PC-9 (cell line): Measurements from ENCODE around the gene SIGLEC8. TPM values are rescaled to one million over a fixed set of nuclear protein-coding genes. Genes with fewer than 3 reads are reported as not detected.
"Not testable (repeated sequence)": the region's sequence is repeated elsewhere in the genome, so short reads cannot be mapped to it uniquely, and the experiment has no call there.

Experiments
- BruUV-seq: library from RNA; stranded (reverse); fragments of 400-500 nt; replicated peaks from 2 replicates; lab custom pipeline; 2021; lab: Mats Ljungman, UMichigan
- CTCF ChIA-PET: fragments of 300-600 bp; sonication (Branson Sonifier 250); formaldehyde crosslinking; loops from one replicate; lab custom pipeline; 2022; ENCODE audit warnings: antibody characterized with exemption; lab: Charles Lee
- POLR2A ChIA-PET: fragments of 300-600 bp; sonication (Branson Sonifier 250); formaldehyde crosslinking; loops from one replicate; lab custom pipeline; 2022; ENCODE audit warnings: antibody characterized with exemption; ENCODE audit not compliant: unreplicated experiment; lab: Charles Lee
- DNase-seq, 2 experiments: peaks; one replicate each; pipeline versions ENCODE4 v3.0.0 to v3.0.0-alpha.2; 2015 to 2022; ENCODE audit warnings: mixed read lengths in 1 of 2
- H2AFZ ChIP-seq: fragments of 200-600 bp; sonication (generic); 2 replicates; pipeline ENCODE4 v1.8.1; 2017; ENCODE audit warnings: antibody characterized with exemption
- H3F3A ChIP-seq: fragments of 200-600 bp; sonication (generic); 2 replicates; pipeline ENCODE4 v1.8.1; 2017; ENCODE audit warnings: antibody characterized with exemption, mild to moderate bottlenecking, low read depth; ENCODE audit not compliant: insufficient read depth
- H3K27ac ChIP-seq: fragments of 200-600 bp; sonication (generic); 2 replicates; pipeline ENCODE4 v1.6.1; 2016; ENCODE audit warnings: mixed run types
- H3K27me3 ChIP-seq: fragments of 200-600 bp; sonication (generic); 2 replicates; pipeline ENCODE4 v1.6.1; 2016; ENCODE audit warnings: low read depth, mixed run types; ENCODE audit not compliant: insufficient read depth
- H3K36me3 ChIP-seq: fragments of 200-600 bp; sonication (generic); 2 replicates; pipeline ENCODE4 v1.6.1; 2016; ENCODE audit warnings: low read depth, mixed run types
- H3K4me1 ChIP-seq: fragments of 200-600 bp; sonication (generic); replicated peaks from 2 replicates; pipeline ENCODE4 v1.6.1; 2016; ENCODE audit warnings: mixed run types; ENCODE audit not compliant: insufficient read depth
- H3K4me2 ChIP-seq: fragments of 200-600 bp; sonication (generic); 2 replicates; pipeline ENCODE4 v1.6.1; 2017; ENCODE audit warnings: mixed run types
- H3K4me3 ChIP-seq: fragments of 200-600 bp; sonication (generic); 2 replicates; pipeline ENCODE4 v1.6.1; 2016; ENCODE audit warnings: mixed run types
- H3K79me2 ChIP-seq: fragments of 200-600 bp; sonication (generic); 2 replicates; pipeline ENCODE4 v1.6.1; 2017; ENCODE audit warnings: low read depth, mixed run types
- H3K9me2 ChIP-seq: fragments of 200-600 bp; sonication (generic); 2 replicates; pipeline ENCODE4 v1.8.1; 2017; ENCODE audit warnings: mild to moderate bottlenecking; ENCODE audit not compliant: insufficient read depth
- H3K9me3 ChIP-seq: fragments of 200-600 bp; sonication (generic); 2 replicates; pipeline ENCODE4 v1.8.1; 2016; ENCODE audit warnings: low read depth; ENCODE audit not compliant: insufficient read depth
- H4K20me1 ChIP-seq: fragments of 200-600 bp; sonication (generic); 2 replicates; pipeline ENCODE4 v1.8.1; 2017; ENCODE audit not compliant: insufficient read depth
- CTCF ChIP-seq: fragments of 200-600 bp; sonication (generic); conservative IDR thresholded peaks from 2 replicates; pipeline ENCODE4 v1.6.1; 2017; ENCODE audit warnings: mixed run types, antibody characterized with exemption, mild to moderate bottlenecking, moderate library complexity
- EZH2 ChIP-seq: fragments of 200-600 bp; sonication (generic); IDR thresholded peaks from 2 replicates; pipeline ENCODE4 v1.8.0; 2017; ENCODE audit warnings: antibody characterized with exemption, low read depth
- intact Hi-C: fragments of 100-400 bp; cut with micrococcal nuclease; formaldehyde crosslinking; loops from one replicate; pipeline ENCODE4 v1.10.0; 2022; ENCODE audit not compliant: unreplicated experiment
- total RNA-seq: library from RNA; stranded (reverse); gene quantifications from 2 replicates; pipeline ENCODE4 v1.2.3, GENCODE V29; 2021

SIGLEC8 gene
- total RNA-seq, 1 experiment from 2014 or later, result not detected

- Histone ChIP-seq H3K79me2 (no peaks in the 10 kb centered on the region), H4K20me1 (0 out of 2 replicates have a peak, but pooled peaks cover under 1% of the 10 kb centered on the region), H2AFZ (no peak overlapping the region), H3K4me3 (no peak overlapping the region), H3K9me2 (no peaks in the 10 kb centered on the region), H3K27me3 (peaks cover 85% of the 10 kb centered on the region), H3F3A (no peaks in the 10 kb centered on the region), H3K4me2 (no peak overlapping the region), H3K36me3 (no peaks in the 10 kb centered on the region), H3K9me3 (no peaks in the 10 kb centered on the region), H3K27ac (no peak overlapping the region), H3K4me1 (no peaks in the 10 kb centered on the region)
- no peak for TF ChIP-seq CTCF
- TF ChIP-seq EZH2, result no peak; the same call in 1 of the 2 replicates
- BruUV-seq, result no TSS peak
- no peak for DNase-seq
- CTCF ChIA-PET, result no interaction called here
- intact Hi-C loops, result no loop called here
- POLR2A ChIA-PET, result no interaction called here
Observed at GRCh38 chr19:51448411-51449016, 9.7 kb downstream of the SIGLEC8 start.

- no TSS peak for BruUV-seq
- no peak for TF ChIP-seq CTCF
- TF ChIP-seq EZH2, result no peak
- POLR2A ChIA-PET, result no interaction called here
- H3K4me1 ChIP-seq, result no peaks in the 10 kb centered on the region
- H3K4me2 ChIP-seq, result no peak overlapping the region
- H3K27me3 ChIP-seq, result peaks cover 85% of the 10 kb centered on the region
- H3K4me3 ChIP-seq, result no peak overlapping the region
- no peaks in the 10 kb centered on the region for H3K9me3 ChIP-seq
- intact Hi-C loops, result no loop called here
- no peaks in the 10 kb centered on the region for H4K20me1 ChIP-seq
- H2AFZ ChIP-seq, result no peak overlapping the region
- CTCF ChIA-PET, result no interaction called here
- DNase-seq, result no peak
- no peaks in the 10 kb centered on the region for H3K79me2 ChIP-seq
- H3K36me3 ChIP-seq, result no peaks in the 10 kb centered on the region
- no peaks in the 10 kb centered on the region for H3F3A ChIP-seq
- H3K9me2 ChIP-seq, result no peaks in the 10 kb centered on the region
- H3K27ac ChIP-seq, result no peak overlapping the region
Observed at GRCh38 chr19:51448011-51448410, 10.2 kb downstream of the SIGLEC8 start.

- BruUV-seq, intact Hi-C loops: not testable (repeated sequence)
Observed at GRCh38 chr19:51447510-51447909, 10.7 kb downstream of the SIGLEC8 start.

More at GRCh38 chr19:51447510-51447909, 10.7 kb downstream of the SIGLEC8 start:
- CTCF ChIA-PET, DNase-seq, H3K9me3 ChIP-seq, H3K9me2 ChIP-seq, H3K79me2 ChIP-seq, H3K4me1 ChIP-seq, H3K4me2 ChIP-seq, H3F3A ChIP-seq, H3K36me3 ChIP-seq, H4K20me1 ChIP-seq, H3K27ac ChIP-seq, H3K4me3 ChIP-seq, POLR2A ChIA-PET, H2AFZ ChIP-seq: not testable (repeated sequence)
- H3K27me3 ChIP-seq, result peaks cover 85% of the 10 kb centered on the region
